AG04449 (cell line): ENCODE measurements around the gene ESCO1.

ENCODE experiments used
- CTCF ChIA-PET: fragments of 350-600 bp; formaldehyde crosslinking; extraction: SDS; loops from one replicate; lab custom pipeline; 2021; ENCODE audit warnings: antibody characterized with exemption; lab: Yijun Ruan, JAX
- POLR2A ChIA-PET: fragments of 400-600, 350-600 bp; formaldehyde crosslinking; extraction: SDS; loops from one replicate; lab custom pipeline; 2020; ENCODE audit warnings: antibody characterized with exemption, inconsistent platforms; lab: Yijun Ruan, JAX
- DNase-seq: peaks from one replicate; pipeline ENCODE4 v3.0.0-alpha.2; 2010; ENCODE audit warnings: low read depth, low spot score
- H3K4me3 ChIP-seq: 2 replicates; pipeline ENCODE4 v1.5.1; 2011; ENCODE audit warnings: low read depth, mild to moderate bottlenecking, control low read depth, low read length
- CTCF ChIP-seq: IDR thresholded peaks from one replicate; pipeline ENCODE4 v1.5.1; 2011; ENCODE audit warnings: mild to moderate bottlenecking, moderate library complexity, low read length, control low read depth, inconsistent platforms; ENCODE audit not compliant: insufficient read depth; ENCODE audit errors: missing control alignments

ESCO1 gene

GRCh38 chr18:21584391-21584790, 16.1 kb downstream of the ESCO1 start:
- no peak for TF ChIP-seq CTCF
- POLR2A ChIA-PET, result no interaction called here
- CTCF ChIA-PET, result interaction anchor here (5.7 kb wide), 1 partner anchor 16 kb away, joined by 34 read pairs; the partner anchor contains the start of gene ESCO1
- no peak for DNase-seq
- no peak overlapping the region for H3K4me3 ChIP-seq

GRCh38 chr18:21575656-21576055, 24.8 kb downstream of the ESCO1 start:
- POLR2A ChIA-PET, result no interaction called here
- CTCF ChIA-PET, result interaction anchor here (1.0 kb wide), 1 partner anchor 22 kb away, joined by 3 read pairs; no protein-coding TSS in a partner anchor
- H3K4me3 ChIP-seq, result no peak overlapping the region
- DNase-seq, result no peak
- no peak for TF ChIP-seq CTCF

GRCh38 chr18:21571772-21572171, 28.7 kb downstream of the ESCO1 start:
- TF ChIP-seq CTCF, result no peak
- ChIA-PET CTCF (no interaction called here), POLR2A (no interaction called here)
- DNase-seq, result no peak
- no peak overlapping the region for H3K4me3 ChIP-seq

- TF ChIP-seq CTCF, result no peak
- no peak for DNase-seq
- no peak overlapping the region for H3K4me3 ChIP-seq
- ChIA-PET CTCF (interaction anchor here (1.5 kb wide), 1 partner anchor 41 kb away, joined by 5 read pairs; the partner anchor contains the start of gene ESCO1), POLR2A (no interaction called here)
These were observed 41.3 kb downstream of the ESCO1 start for GRCh38 chr18:21559195-21559594.

GRCh38 chr18:21557607-21558253, 42.8 kb downstream of the ESCO1 start:
- CTCF ChIA-PET, result interaction anchor here (1.3 to 1.8 kb wide), 2 partner anchors 43 to 54 kb away, joined by 3 to 10 read pairs; partner anchors contain the start of genes ESCO1 and SNRPD1

More at GRCh38 chr18:21557607-21558253, 42.8 kb downstream of the ESCO1 start:
- POLR2A ChIA-PET, result no interaction called here
- no peak for TF ChIP-seq CTCF
- no peak overlapping the region for H3K4me3 ChIP-seq
- DNase-seq, result no peak
